Fibroblast of the conjunctiva (primary cell): ENCODE data around the gene USP28.
A peak's percentile ranks its signal among the peaks of the same experiment; 100 is the strongest.
"Not testable (repeated sequence)": the region's sequence is repeated elsewhere in the genome, so short reads cannot be mapped to it uniquely, and the experiment has no call there.

Source experiments
- DNase-seq: peaks from one replicate; pipeline ENCODE4 v3.0.0-alpha.2; 2010; ENCODE audit warnings: low read depth

USP28 gene

DNA sequence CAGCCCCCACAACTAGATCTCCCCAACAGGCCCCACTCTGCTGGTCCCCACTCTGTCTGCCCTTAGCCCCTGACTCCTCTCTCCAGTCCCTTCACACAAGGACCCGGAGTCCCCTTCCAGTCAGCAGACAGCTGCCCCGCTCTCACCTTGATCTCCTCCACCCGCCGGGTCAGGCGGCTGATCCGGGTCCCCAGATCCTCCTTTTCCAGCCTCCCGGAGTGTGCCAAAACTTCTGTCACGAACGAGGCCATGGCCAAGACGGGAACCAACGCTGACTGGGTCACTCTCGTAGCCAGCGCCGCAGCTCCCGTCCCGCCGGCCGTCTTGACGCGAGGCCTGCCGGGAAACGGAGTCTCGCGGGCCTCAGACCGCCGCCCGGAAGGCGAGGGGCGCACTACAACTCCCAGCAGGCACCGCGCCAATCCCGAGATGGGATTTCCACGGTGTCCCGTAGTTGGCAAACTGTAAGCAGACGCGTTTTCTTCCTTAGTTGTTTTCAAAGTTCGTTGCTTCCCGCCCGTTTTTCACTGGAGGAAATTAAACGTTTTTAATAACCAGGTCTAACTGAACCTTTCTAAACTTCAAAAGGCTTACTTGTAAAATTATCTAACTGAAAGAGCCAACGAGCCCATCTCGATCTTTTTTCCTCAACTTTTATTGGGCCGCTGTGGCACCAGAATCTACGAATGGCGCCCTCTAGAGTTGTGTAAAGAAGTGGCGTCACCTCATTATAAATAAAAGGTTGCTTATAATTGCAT is 101.8 kb downstream of the USP28 start, which contains the start of gene ZW10:
TSS of gene ZW10 (minus strand) at position 277 of the 758 bp plus-strand sequence. CDS start at position 251, 26 bp downstream.
- DNase-seq = peak; percentile 97

DNA sequence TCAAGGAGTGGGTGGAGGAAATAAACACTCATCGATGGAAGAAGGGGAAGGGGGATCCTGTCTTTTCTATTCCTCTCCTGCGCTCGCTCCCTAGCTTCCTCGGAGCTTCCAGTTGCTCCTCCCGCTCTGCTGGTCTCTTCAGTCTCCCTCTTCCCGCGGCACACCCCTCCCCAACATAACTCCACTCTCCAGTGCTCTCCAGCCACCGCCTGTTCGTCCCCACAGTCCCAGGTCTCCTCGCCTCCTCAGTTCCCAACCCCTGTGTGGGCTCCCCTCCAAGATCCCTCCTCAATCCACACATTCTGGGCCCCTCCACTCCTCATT is 102.3 kb downstream of the USP28 start:
- DNase-seq = no peak

- no peak for DNase-seq
Observed at GRCh38 chr11:113771964-113772363, 103.4 kb downstream of the USP28 start.

GRCh38 chr11:113764527-113765219 is 110.7 kb downstream of the USP28 start:
- no peak for DNase-seq

GRCh38 chr11:113763040-113763439 is 112.3 kb downstream of the USP28 start:
- not testable (repeated sequence) for DNase-seq

GRCh38 chr11:113760241-113760640 is 115.1 kb downstream of the USP28 start:
- no peak for DNase-seq

DNA sequence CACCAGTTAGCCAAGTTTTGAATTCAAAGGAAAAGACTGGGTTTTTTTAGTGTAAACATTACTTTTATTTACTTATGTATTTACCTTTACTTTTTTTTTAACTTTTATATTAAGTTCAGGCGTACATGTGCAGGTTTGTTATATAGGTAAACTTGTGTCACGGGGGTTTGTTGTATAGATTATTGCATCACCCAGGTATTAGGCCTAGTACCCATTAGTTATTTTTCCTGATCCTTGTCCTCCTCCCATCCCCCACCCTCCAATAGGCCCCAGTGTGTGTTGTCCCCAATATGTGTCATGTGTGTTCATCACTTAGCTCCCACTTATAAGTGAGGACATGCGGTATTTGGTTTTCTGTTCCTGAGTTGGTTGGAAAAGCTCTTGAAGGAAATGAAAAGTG is 122.4 kb downstream of the USP28 start:
- DNase-seq = no peak
